OCI-LY7 (cell line): ENCODE measurements around the gene RAB40C. TPM values are rescaled to one million over a fixed set of nuclear protein-coding genes. Genes with fewer than 3 reads are reported as not detected.
A peak's percentile ranks its signal among the peaks of the same experiment; 100 is the strongest.

Source experiments
- BruUV-seq: library from RNA; stranded (reverse); fragments of 400-500 nt; replicated peaks from 2 replicates; lab custom pipeline; 2021; lab: Mats Ljungman, UMichigan
- CTCF ChIA-PET: fragments of 300-600 bp; sonication (Branson Sonifier 250); formaldehyde crosslinking; loops from one replicate; lab custom pipeline; 2022; ENCODE audit warnings: antibody characterized with exemption; ENCODE audit not compliant: unreplicated experiment; lab: Charles Lee
- POLR2A ChIA-PET: fragments of 300-600 bp; sonication (Branson Sonifier 250); formaldehyde crosslinking; loops from one replicate; lab custom pipeline; 2022; ENCODE audit warnings: antibody characterized with exemption; lab: Charles Lee
- DNase-seq: peaks from one replicate; pipeline ENCODE4 v3.0.0-alpha.2; 2015; ENCODE audit warnings: low spot score
- H2AFZ ChIP-seq: fragments of 200-600 bp; sonication (generic), shearing (Covaris generic); 2 replicates; pipeline ENCODE4 v1.6.1; 2014; ENCODE audit warnings: mild to moderate bottlenecking, antibody characterized with exemption, low read length, moderate library complexity
- H3K27ac ChIP-seq: fragments of 200-600 bp; sonication (generic); 2 replicates; pipeline ENCODE4 v1.5.1; 2014; ENCODE audit warnings: mixed run types, low read depth, mild to moderate bottlenecking, moderate library complexity, low read length, inconsistent platforms; ENCODE audit not compliant: poor library complexity, severe bottlenecking
- H3K36me3 ChIP-seq: fragments of 200-600 bp; sonication (generic); 2 replicates; pipeline ENCODE4 v1.6.1; 2014; ENCODE audit warnings: mild to moderate bottlenecking, antibody characterized with exemption, low read length, moderate library complexity, mixed read lengths; ENCODE audit not compliant: insufficient read depth
- H3K4me1 ChIP-seq: fragments of 200-600 bp; sonication (generic); 2 replicates; pipeline ENCODE4 v1.5.1; 2014; ENCODE audit warnings: mild to moderate bottlenecking, low read length; ENCODE audit not compliant: insufficient read depth, poor library complexity, severe bottlenecking
- H3K4me2 ChIP-seq: fragments of 200-600 bp; sonication (generic); 2 replicates; pipeline ENCODE4 v1.6.1; 2014; ENCODE audit warnings: mild to moderate bottlenecking, low read length
- H3K4me3 ChIP-seq: fragments of 200-600 bp; sonication (generic); 2 replicates; pipeline ENCODE4 v1.5.1; 2014; ENCODE audit warnings: mild to moderate bottlenecking, low read depth, low read length; ENCODE audit not compliant: poor library complexity, severe bottlenecking
- H3K79me2 ChIP-seq: fragments of 200-600 bp; sonication (generic); 2 replicates; pipeline ENCODE4 v1.6.1; 2016; ENCODE audit warnings: low read depth, mild to moderate bottlenecking, low read length, moderate library complexity, mixed read lengths; ENCODE audit not compliant: insufficient read depth
- H3K9me2 ChIP-seq: fragments of 200-600 bp; sonication (generic); 2 replicates; pipeline ENCODE4 v1.6.1; 2016; ENCODE audit warnings: mild to moderate bottlenecking, low read length, mixed read lengths; ENCODE audit not compliant: insufficient read depth
- H3K9me3 ChIP-seq: fragments of 200-600 bp; sonication (generic); 2 replicates; pipeline ENCODE4 v1.6.1; 2014; ENCODE audit warnings: mild to moderate bottlenecking, mixed run types, low read length, mixed read lengths
- H4K20me1 ChIP-seq: fragments of 200-600 bp; sonication (generic); 2 replicates; pipeline ENCODE4 v1.6.1; 2014; ENCODE audit warnings: mild to moderate bottlenecking, antibody characterized with exemption, low read length, moderate library complexity, mixed read lengths; ENCODE audit not compliant: insufficient read depth
- CTCF ChIP-seq: fragments of 200-600 bp; sonication (generic); conservative IDR thresholded peaks from 2 replicates; pipeline ENCODE4 v1.5.1; 2014; ENCODE audit warnings: mild to moderate bottlenecking, antibody characterized with exemption, low read length, moderate library complexity, mixed read lengths
- EZH2phosphoT487 ChIP-seq: fragments of 200-600 bp; sonication (generic); IDR thresholded peaks from 2 replicates; pipeline ENCODE4 v1.6.1; 2018; ENCODE audit warnings: low read depth, borderline replicate concordance, mild to moderate bottlenecking, mixed run types, antibody characterized with exemption, low read length, moderate library complexity, mixed read lengths
- intact Hi-C: fragments of 100-400 bp; cut with micrococcal nuclease; formaldehyde crosslinking; loops from one replicate; pipeline ENCODE4 v1.10.0; 2022; ENCODE audit not compliant: unreplicated experiment
- total RNA-seq, 2 experiments: library from RNA; depleted of rRNA in 1 of 2; stranded (reverse); fragments of >200 nt in 1 of 2; shearing (Covaris generic) in 1 of 2; gene quantifications; 2 replicates each; pipeline ENCODE4 v1.2.3, GENCODE V29; 2014 to 2022

Gene RAB40C
- total RNA-seq, 2 experiments from 2014 or later: 19.3 to 20.9 TPM

DNA sequence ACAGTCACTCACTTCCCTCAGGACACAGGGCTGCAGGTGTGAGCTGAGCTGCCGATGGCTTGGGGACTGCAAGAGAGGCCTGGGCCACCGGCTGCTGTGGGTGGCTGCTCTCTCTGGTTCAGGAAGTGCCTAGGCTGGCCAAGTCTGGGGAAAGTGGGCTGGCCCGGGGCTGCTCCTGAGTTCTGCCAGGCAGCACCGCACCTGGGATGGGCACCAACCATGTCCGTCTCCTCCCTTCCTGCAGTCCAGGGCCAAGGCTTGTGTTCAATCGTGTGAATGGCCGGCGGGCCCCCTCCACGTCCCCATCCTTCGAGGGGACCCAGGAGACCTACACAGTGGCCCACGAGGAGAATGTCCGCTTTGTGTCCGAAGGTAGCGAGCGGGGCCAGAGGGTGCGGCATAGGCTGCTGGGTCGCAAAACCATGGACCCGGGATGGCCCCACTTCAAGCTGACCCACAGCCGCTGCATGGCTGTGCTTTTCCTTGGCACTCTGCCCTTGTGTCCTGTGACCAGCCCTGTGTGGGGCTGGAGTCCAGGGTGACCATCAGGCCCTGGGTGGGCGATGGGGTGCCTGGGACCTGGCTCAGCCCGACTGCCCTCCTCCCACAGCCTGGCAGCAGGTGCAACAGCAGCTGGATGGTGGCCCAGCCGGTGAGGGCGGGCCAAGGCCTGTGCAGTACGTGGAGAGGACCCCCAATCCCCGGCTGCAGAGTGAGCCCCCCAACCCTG, 57.5 kb downstream of the RAB40C start:
- peaks cover 4% of the 10 kb centered on the region; the same call in 1 of the 2 replicates for H3K79me2 ChIP-seq

DNA sequence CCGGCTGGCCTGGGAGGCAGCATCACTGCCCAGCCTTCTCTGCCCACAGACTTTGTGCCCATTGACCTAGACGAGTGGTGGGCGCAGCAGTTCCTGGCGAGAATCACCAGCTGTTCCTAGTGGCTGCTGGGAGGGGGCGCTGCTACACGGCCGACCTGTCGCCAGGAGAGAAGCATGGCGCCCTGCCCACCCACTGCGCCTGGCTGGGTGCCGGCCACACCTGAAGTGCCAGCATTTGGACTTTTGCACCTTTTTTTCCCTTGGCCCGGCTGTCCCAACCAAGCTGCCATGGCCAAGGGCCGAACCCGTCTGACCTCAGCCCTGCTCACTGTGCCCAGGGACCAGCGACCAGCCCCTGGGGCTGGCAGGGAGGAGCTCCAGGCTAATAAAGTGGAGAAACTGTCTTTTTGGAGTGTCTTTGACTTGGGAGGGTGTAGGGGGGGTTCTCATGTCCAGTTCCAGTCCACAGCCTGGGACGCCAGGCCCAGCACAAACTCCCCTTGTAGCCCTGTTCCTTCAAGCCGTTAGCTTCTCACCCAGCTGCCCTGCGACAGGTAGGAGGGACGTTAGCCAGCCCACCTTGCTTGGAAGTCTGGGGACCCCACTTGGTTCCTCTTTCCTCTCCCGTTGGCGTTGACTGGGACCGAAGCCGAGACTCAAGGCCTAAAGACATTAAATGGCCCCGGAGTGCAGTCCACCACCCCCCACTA, 58.4 kb downstream of the RAB40C start:
- Histone ChIP-seq H4K20me1 (no peaks in the 10 kb centered on the region), H3K4me2 (peak overlapping the region; percentile 77), H3K27ac (peak overlapping the region; percentile 66), H3K4me1 (peaks cover 27% of the 10 kb centered on the region), H3K9me3 (no peaks in the 10 kb centered on the region), H2AFZ (peak overlapping the region; percentile 13; the same call in 1 of the 2 replicates), H3K4me3 (peak overlapping the region; percentile 70), H3K36me3 (peaks cover 10% of the 10 kb centered on the region), H3K79me2 (peaks cover 4% of the 10 kb centered on the region; the same call in 1 of the 2 replicates), H3K9me2 (no peaks in the 10 kb centered on the region)
- TSS peak; percentile 40 for BruUV-seq
- TF ChIP-seq CTCF (peak; percentile 87), EZH2phosphoT487 (no peak)
- intact Hi-C loops: loop anchor here (2.0 kb wide), 1 partner anchor 21 kb away; the partner anchor contains the start of gene RHOT2
- peak; percentile 75 for DNase-seq
- ChIA-PET CTCF (no interaction called here), POLR2A (interaction anchor here (0.6 kb wide), 1 partner anchor 1300 kb away, joined by 3 read pairs; no protein-coding TSS in a partner anchor)

More for the DNA sequence above, 57.5 kb downstream of the RAB40C start:
- ChIA-PET POLR2A (no interaction called here), CTCF (no interaction called here)
- Histone ChIP-seq H3K36me3 (peaks cover 5% of the 10 kb centered on the region), H4K20me1 (no peaks in the 10 kb centered on the region), H3K4me3 (peak overlapping the region; percentile 70), H3K9me3 (no peaks in the 10 kb centered on the region), H3K27ac (no peak overlapping the region), H3K4me2 (peak overlapping the region; percentile 77), H2AFZ (no peak overlapping the region), H3K9me2 (no peaks in the 10 kb centered on the region), H3K4me1 (peaks cover 32% of the 10 kb centered on the region)
- intact Hi-C loops: no loop called here
- BruUV-seq: no TSS peak
- TF ChIP-seq EZH2phosphoT487 (no peak), CTCF (no peak)
- no peak for DNase-seq
